Ammon's horn (tissue), 1 donor: ENCODE measurements around the gene IRX4.

Experiments used
- DNase-seq: peaks from one replicate; pipeline ENCODE4 v3.0.0-alpha.2; 2016; ENCODE audit warnings: low spot score

IRX4 gene

GRCh38 chr5:1891391-1891790 lies 8.7 kb upstream of the IRX4 start:
- DNase-seq: no peak

GRCh38 chr5:1890296-1890695 lies 7.6 kb upstream of the IRX4 start:
- DNase-seq: no peak

DNA sequence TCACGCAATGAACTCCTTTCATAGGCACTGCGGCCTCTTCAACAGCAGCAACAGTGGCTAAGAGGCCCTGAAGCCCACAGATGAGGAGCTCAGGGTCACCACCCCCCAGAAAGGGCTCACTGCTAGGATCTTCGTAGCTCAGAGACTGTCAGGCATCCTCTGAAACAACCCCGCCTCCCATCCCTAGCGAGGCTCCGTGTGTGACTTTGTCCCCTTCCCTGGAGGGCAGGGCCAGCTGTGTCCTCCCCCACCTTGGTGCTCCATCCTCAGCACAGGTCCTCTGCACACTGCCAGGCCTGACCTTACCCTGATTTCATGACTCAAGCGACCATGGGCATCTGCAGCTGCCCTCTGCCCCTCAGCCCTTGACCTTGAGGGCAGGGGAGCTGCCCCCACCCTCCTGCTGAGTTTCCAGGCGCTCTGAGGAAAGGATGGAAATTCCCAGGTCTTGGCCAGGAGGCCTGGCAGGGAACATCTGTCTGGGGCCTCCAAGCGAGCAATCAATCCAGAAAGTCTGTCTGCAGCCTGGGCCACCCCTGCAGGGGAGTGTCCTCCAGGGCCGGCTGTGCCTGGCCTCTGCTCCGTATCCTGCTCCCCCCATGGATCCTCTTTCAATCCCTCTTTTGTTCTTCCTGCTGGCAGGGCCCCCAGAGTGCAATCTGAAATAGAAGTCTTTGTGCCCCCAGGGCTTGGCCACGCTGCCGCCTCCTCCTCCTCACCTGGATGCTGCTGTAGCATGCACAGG lies 6.8 kb upstream of the IRX4 start:
- DNase-seq: no peak

DNA sequence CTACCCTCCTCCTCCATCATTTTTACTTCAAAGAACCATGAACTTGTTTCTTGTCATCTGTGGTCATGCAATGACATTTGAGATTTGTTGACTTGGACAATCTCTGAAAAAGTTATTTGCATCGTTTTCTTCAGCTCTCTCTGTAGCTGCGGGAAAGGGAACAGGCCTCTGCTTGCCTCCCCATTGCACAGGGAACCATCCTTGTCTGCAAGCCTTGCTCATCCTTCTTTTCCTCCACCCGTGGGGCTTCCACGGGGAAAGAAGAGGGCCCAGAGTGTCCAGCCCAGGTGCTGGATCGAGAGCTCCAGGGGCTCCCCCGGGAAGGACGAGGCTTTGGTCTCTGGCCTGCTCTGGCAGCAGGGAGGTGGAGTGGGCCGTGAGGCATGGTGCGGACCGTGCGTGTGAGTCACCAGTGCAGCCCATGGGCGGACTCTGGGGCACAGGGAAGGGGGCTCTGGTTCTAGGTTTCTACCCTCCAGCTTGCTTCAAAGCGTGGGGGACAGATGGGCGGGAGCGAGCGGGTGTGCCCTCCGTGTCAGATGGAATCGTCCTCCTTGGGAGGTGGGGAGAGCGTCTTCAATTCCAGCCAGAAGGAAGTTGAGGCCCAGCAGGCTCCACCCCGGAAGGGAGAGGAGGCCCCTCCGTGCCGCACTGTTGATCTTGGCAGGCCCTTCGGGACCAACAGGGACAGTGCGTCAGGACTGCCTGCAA lies 6.0 kb upstream of the IRX4 start:
- DNase-seq: no peak

DNA sequence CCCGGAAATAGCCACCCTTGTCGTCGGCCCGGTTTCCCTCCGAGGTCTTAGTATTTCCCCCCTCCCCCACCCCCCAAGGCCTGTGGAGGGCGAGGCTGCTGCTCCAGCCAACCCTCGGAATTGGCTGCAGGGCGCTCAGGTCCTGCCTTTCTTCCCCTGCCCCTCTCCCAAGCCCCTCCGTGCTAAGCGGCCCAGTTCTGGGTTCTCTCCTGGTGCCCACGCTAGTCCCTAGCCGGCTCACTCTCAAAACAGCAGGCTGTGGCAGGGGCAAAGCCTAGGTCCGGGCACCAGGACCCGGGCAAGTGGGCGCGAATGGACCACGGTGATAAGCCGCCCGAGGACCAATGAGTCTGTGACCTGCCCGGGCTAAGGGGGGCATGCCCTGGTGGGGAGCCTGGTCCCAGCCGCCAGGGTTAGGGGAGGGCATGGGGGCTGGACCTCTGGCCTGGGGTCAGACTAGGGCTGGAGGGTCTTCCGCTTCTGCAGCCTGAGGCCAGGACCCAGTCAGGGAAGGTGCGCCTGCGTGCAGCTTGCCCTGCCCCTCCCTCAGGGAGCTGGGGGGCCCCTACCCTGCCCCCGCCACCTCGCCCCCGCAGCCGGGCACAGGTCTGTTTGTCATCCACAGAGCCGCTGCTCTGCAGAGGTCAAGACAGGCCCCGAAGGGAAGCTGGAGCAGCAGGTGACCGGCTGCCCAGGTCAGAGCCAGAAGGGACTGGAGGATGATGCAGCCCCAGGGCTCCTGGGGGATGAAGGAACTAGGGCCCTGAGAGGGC lies 5.0 kb upstream of the IRX4 start:
- DNase-seq: no peak

DNA sequence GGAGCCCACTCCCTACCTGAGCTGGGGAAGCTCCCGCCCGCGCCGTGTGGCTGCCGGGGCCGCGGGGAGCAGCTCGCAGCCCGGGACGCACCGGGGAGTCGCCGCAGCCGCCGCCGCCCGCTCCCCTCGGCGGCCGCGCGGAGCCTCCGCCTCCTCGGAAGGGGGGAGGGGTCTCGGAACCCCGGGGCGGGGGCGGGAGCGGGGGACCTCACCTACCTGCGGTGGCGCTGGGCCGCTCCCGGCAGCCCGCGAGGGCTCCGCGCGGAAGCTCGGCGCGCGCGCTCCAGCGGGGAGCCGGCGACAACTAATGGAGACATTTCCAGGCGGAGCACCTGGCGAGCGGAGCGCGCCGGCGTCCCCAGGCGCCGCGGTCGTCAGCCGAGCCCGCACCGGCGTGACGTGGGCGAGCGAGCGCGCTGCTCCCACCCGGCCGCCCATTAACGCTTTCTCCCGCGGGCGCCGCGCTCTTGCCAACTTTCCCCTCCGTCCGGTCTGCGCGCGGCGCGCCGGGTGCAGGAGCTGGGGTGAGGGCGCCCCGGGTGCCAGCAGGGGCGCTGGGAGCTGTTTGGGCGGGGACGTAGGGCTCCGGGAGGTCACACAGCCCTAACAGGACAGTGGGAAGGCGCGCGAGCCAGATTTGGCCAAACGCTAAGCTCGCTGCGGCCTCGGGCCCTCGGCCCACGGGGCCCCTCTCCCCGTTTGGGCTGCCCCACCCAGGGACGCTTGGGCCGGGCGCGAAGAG lies 4.3 kb upstream of the IRX4 start:
- no peak for DNase-seq

DNA sequence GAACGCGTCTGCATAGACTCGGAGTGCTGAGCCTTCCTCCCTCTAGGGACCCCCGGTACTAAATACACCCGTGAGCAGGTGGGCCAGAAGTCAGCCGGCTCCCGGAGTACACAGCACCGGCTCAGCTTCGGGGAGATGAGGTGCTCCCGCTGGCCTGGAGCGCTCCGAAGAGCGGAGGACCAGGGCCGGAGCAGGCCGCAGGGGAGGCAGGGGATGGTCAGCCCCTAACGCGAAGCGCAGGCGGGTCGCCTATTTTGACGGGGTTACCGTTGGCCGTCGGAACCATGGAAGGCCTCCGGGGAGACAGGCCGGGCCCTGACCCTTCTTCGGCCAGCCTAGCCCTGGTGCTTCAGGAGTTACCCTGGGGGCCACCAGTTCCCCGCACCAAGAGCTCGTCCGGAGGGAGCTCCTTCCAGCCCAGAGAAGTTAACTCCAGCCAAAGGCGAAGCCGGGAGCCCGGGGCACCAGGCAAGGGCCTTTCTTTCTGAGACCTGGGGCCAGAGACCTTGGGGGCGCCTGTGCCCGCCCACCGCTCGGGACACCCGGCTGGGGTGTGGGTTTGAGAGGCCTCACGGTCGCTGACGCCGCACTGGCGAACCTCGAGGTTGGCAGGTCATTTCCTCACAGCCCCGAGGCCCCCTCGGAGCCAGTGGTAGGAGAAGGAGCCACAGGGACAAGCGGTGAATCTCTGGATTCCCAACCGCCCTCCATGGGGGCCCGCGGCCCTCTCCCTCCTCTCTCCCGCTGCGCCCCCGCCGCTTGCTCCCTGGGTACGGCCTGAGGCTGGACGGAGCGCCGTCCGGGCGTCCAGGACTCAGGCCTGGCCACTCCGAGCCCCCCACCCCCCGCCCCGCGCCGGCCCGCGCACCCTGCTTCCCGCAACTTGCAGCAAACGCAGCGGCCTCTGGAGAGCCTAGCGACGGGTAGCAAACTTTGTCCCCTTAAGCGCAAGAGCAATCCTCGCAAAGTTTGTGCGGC lies 3.4 kb upstream of the IRX4 start:
- no peak for DNase-seq

DNA sequence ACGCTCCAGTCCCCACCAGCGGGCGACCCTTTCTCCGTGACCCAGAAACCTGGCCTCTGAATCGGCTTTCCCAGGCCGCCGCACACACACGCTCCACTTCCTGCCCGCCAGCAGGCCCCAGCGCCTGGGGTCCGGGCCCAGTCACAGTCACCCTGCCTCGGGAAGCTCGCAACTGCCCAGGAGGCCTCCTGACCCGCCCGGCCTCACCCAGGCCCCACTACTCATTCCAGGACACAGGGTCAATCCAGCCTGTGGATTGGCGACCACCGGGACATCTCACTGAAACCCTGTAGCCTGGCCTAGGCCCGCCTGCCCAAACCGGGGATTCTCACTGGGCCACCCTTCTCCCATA lies 2.7 kb upstream of the IRX4 start:
- no peak for DNase-seq

GRCh38 chr5:1884678-1885403 lies 2.1 kb upstream of the IRX4 start:
- no peak for DNase-seq

- no peak for DNase-seq
These were observed 1.4 kb upstream of the IRX4 start for GRCh38 chr5:1883925-1884677.

DNA sequence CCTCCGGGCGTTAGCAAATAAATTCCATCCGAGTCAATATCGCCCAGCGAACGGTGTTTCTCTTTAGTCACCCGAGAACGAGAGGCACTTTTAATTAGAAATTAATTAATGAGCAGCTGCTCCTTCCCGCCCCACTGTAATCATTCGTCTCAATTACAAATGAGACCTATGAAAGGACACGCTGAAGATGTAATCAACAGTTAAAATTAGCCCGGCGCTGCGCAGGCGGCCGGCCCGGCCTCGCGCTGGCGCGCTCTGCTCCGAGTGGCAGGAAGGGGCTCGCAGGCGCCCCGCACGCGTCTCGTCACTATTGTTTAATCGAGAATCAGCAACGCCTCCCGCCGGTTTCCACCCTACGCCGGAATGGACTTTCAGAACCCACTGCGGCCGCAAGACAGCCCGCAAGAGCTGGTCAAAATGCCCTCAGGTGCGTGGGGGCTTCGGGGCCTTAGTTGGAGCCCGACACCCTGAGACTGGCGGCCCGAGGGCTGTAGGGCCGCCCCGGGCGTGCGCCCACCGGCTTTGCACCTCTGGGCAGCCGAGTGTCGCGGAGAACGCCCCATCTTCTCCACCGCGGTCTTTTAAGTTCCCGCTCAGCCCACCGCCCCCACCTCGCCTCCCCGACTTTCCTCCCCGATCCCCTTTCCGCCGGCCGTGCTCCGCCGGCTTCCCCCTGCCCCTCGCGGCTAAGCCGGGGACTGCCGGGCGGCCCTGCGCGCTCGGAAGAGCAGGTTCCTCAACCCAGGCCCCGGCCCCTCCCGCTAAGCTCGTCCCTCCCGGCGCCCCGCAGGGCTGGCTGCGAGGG lies 597 bp upstream of the IRX4 start:
- DNase-seq: no peak

DNA sequence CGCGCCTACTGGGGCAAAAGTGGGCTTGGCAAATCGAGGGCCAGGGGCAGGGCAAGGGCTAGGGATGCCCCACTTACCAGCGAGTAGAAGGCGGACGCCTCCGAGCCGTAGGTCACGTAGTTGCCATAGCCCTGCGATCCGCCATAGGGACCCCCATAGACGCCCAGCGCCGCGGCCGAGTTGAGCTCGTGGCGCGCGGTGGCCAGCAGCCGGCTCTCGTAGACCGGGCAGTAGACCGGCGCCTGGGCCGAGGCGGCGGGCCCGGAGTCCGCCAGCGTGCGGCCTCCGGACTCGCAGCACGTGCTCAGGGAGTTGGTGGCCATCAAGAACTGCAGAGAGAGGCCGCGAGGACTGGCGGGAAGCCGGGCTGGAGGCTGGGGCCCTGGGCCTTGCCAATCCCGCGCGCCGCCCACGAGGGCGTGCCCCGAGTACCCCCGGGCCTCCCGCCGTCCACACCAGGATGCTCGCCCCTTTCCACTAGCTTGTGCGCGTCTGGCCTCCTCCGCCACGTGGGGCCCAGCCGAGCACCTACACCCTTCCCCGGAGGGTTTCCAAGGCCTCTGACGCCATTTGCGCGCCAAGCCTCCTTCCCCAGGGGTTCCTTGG lies 891 bp downstream of the IRX4 start:
- no peak for DNase-seq

- no peak for DNase-seq
These were observed 1.6 kb downstream of the IRX4 start for GRCh38 chr5:1881098-1881572.

GRCh38 chr5:1880377-1881025 lies 2.2 kb downstream of the IRX4 start:
- no peak for DNase-seq

DNA sequence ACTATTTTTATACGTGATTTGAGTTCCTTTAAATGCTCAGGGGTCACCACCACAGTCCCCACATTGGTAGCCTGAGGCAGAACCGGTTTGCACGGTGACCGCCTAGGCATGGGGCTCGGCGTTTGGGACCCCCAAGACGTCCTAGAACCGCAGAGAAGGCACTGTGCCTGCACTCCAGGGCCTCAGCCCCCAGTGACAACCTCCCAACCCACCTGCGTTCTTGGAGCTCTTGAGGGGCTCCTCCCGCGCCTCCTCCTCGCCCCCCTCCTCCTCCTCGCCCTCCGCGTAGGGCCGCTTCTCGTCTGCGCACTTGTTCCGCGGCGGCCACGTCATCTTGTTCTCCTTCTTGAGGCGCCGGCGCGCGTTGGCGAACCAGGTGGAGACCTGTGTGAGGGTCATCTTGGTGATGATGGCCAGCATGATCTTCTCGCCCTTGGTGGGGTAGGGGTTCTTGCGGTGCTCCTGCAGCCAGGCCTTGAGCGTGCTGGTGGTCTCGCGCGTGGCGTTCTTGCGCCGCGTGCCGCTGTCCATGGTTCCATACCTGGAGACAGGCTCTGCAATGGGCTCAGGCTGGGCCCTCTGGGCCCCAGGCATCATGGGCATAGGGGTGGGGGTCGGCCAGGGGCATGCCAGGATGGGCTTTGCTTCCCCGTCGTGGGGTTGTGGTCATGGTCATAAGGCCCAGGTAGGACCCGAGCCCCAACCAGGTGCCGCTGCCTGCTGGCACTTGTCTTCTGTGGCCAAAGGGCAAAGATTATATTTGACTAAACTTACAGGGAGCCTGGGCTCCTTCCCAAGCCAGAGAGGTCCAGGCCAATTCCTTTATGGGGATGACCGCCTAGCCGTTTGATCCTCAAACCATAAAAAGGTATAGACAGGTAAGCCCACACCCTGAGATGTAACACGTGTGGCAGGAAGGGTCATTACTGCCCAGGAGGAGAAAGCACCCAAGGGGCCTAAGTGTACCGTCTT lies 3.1 kb downstream of the IRX4 start:
- DNase-seq: no peak

DNA sequence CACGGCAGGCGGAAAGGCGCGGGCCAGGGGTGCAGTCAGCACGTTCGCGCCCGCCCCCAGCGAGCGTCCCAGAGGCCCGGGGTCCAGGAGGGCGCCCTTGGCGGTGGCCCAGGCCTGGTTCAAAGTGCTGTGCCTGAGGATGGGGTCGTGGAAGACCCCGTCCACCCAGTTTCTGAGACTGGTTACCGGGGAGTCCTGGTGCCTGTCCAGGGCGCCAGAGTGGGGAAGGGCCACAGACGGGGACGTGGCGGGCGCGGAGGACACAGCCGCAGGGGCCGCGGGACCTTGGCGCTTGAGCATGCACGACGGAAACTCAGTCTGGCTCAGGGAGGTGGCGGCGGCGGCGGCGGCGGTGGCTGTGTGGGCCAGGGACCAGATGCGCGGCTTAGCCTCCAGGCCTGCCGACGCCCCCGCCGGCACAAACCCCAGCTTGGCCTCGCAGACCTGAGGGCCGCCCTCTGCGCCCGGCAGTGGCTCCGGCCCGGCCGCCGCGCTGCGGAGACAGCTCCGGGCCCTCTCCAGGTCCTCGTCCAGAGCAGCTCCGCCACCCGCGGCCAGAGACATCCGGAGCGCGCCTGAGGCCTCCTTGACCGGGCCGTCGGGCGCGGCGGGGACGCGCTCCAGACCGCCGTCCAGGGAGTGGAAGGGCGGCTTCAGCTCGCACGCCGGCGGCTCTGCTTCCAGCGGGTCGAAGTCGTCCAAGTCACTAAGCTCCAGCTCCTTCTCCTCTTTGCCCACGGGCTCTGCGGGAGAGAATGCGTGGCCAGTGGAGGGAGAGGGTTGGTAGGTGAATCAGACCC lies 4.5 kb downstream of the IRX4 start:
- DNase-seq: no peak
